HG03175 (cell line): ENCODE measurements around the gene ZNF804B.
A peak's percentile ranks its signal among the peaks of the same experiment; 100 is the strongest.

Source experiments
- ATAC-seq: cut with Tn5 transposase; IDR thresholded peaks from one replicate; pipeline ENCODE4 v1.9.1; 2021; ENCODE audit warnings: mild to moderate bottlenecking, moderate library complexity; ENCODE audit not compliant: unreplicated experiment

Gene ZNF804B

GRCh38 chr7:88835147-88835728 is 75.7 kb downstream of the ZNF804B start:
- peak; percentile 99 for ATAC-seq

DNA sequence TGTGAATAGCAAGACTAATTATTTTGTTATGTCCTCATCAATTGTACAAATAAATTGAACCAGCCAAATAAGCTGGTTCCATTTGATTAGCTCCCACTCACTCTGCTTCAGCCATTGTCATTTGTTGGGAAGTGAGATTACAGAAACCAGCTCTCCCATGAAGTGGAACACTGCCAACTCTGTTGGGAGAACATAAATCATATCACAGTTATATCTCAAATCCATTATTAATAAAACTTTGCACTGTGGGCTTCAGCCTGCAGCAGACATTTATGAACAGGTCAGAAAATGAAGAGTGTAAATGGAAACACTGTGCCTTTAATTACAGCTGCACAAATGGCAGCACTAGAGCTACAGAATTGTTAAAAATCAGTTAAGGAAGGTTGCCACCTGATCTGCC is 82.7 kb downstream of the ZNF804B start:
- no peak for ATAC-seq

- no peak for ATAC-seq
These were observed 85.6 kb downstream of the ZNF804B start for GRCh38 chr7:88845091-88845490.

DNA sequence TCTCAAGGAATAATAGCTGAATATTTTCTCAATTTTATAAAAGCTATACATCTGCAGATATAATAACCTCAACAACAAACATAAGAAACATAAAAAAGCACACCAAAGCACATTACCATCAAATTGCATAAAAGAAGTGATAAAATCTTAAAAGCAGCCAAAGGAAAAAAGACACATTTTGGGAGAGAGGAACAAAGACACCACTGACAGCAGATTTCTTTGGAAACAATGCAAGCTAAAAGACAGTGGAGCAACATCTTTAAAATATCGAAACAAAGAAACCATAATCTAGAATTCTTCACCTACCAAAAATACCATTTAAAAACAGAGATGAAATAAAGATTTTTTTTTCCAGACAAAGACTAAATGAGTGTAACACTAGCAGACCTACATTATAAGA is 91.7 kb downstream of the ZNF804B start:
- no peak for ATAC-seq

DNA sequence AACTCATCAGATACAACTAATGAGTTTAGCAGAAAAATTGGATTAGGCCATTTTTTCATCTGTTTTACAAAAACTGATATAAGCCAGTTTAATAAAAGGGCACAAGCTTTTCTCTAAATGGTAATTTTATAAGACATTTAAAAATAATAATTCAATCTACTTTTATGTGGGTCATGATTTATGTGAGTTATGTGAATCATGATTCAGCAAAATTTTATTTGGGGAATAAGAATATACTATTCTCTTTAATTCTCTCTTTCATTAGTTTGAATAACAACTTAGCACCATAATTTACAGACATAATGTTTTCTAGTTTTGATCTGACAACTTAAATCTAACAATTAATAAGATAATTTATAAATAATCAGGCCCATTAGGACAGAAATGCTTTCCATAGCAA is 99.8 kb downstream of the ZNF804B start:
- no peak for ATAC-seq

DNA sequence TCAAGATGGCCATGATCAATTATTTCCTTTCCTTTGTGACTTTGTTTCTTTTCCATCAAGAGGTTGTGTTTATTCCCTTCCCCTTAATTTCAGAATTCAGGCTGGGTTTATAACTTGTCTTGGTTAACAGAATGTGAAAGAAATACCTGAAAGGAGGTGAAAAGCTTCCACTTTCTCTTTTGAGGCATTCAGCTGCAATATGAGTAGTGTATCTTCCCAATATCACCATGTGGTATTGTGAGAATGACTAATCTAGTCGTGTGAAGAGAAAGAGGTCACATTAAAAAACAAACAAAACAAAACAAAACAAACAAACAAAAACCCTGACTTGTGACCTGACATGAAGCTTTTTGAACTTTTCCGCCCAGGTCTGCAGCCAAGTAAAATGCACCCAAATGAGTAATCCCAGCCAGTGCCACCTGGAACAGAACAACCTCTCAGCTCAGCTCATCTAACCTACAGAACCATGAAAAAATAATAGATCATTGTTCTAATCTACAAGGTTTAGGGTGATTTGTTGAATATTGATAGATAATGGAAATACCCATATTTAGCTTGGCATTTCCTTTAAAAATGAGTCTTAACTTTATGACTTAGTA is 106.9 kb downstream of the ZNF804B start:
- peak; percentile 49 for ATAC-seq

DNA sequence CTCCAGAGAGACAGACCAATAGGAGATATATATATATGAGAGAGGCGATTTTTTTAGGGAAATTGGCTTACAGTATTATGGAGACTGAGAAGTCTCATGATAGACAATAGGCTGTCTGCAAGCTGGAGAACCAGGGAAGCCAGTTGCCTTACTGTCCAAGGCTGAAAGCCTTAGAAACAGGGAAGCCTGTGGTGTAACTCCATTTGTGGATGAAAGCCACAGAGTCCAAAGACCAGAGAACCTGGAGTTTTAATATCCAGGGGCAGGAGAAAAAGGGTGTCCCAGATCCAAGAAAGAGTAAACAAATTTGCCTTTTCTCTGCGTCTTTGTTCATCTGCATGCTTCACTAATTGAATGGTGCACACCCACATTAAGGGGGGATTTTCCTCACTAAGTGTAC is 107.7 kb downstream of the ZNF804B start:
- no peak for ATAC-seq

- no peak for ATAC-seq
These were observed 109.0 kb downstream of the ZNF804B start for GRCh38 chr7:88868456-88868855.

DNA sequence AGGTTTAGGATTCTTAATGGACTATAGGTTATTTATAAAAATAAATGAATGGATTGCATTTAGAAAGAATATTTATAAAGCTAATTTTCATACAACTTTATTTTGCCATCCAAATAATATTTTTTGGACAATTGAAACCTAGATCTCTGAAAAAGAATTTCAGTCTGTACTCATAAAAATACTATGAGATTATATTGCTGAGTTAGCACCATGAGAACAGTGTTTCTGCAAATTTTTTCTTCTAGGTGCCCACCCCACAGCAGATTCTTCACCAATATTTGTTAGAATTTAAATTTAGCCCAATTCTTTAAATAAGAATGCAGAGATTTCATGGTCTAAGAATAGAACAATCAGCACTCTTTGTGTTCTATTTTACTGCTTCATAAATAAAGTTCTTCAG is 121.6 kb downstream of the ZNF804B start:
- ATAC-seq, result no peak

GRCh38 chr7:88885131-88885530 is 125.6 kb downstream of the ZNF804B start:
- no peak for ATAC-seq

DNA sequence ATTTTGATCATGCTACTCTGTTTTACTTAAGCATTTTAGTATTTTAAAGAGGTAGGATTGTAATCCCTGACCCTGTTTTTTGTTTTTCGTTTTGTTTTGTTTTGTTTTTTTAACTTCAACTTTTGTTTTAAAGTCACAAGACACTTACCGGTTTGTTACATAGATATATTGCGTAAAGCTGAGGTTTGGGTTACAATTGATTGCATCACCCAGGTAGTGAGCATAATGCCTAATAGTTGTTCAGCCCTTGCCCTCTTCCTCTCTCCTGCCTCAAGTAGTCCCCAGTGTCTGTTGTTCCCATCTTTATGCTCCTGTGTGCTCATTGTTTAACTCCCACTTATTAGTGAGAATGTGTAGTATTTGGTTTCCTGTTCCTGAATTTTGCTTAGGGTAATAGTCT is 129.2 kb downstream of the ZNF804B start:
- ATAC-seq, result no peak

- no peak for ATAC-seq
These were observed 151.0 kb downstream of the ZNF804B start for GRCh38 chr7:88910516-88910915.

DNA sequence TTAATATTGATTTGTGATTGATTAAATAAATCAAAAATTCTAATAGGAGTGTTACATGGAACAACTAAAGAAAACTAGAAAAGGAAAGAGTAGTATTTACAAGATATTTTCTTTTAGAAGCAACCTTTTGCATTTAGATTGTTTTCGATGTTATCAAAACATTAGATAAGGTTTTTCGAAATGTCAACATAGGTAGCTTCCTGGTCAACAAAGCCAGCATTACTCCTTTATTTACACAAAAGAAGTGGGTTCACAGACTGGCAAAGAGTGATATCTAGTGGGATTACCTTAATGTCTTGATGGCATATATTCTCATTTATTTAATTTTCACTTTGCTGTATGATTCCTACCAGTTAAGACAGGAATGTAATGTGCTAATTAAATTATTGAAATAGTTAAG is 153.4 kb downstream of the ZNF804B start:
- no peak for ATAC-seq

DNA sequence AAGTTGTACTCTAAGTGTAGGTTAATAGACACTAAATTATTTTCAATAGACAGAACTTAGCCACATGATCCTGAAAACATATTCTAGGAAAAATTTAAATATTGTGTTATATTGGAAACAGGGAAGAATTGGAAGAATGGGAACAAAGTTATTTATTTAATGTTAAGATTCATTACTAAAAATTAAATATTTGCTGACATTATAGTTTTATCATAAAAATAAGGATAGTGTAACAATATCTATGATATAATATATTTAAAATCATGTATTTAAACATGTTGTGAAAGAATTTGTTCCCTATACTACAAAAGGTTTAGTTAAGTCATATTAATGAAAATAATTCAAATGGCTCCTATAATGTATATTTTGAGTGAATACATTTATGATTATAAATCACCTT is 156.1 kb downstream of the ZNF804B start:
- ATAC-seq, result no peak

DNA sequence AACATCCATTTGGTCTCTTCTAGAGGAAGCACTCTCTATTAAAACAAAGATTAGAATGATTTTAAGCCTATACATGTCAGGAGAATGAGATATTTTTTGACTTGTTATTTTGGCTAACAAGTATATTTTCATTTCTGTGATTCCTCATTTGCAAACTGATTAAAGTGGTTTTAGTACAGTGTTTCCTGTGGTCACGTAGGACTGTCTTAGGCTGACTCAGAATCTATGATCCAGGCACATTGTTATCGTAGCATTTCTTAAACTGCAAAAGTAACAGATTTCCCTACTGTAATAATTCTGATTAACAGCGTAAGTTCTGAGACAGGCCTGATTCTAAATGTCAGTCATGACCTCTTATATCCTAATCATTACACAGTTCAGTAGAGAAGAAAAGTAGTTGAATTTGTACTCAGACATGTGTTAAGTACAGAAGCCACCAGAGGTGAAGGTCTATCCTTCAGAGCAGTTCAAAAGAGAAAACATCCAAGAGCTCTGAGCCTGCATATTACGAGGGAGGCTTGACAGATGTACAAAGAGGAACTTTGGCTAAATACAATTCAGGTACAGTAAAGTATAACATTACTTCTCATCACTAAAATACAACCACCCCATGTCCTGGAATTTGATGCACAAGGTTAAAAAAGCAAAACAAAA is 160.1 kb downstream of the ZNF804B start:
- ATAC-seq, result no peak

GRCh38 chr7:88922944-88923343 is 163.4 kb downstream of the ZNF804B start:
- no peak for ATAC-seq

DNA sequence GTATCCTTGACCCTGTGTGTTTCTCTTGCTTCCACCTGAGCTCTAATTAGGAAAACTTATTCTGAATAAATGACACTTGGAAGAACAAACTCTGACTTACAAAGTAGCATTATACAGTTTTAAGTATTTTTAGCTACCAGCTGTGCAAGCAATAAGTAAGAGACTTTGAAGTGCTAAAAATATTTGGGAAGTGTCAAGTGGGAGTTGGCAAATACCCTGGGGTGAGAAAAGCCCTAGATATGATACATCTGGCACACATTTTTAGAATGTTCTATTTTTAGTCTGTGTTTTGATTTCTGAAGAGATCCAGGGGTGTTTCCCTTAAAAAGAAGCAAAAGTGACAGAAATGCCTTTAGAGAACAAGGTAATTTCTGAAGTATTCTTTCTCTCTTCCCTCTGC is 168.8 kb downstream of the ZNF804B start:
- no peak for ATAC-seq

DNA sequence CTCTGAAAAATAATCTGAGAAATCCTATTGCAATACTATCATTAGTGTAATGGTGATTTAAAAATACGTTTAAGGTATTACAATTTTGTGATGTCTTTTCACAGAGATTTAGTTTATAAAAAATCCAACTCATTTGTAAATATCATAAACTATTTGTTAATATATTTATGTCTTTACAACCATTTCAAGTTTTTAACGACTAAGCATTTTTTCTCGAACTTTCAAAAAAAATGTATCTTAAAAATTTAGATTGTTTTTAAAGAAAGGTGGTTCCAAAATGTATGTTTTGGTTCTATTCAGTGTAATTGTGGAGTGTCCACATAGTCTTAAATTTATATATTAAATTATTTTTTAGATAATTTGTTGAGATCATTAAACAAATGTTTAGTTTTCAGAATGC is 170.2 kb downstream of the ZNF804B start:
- ATAC-seq, result no peak

GRCh38 chr7:88933285-88933684 is 173.8 kb downstream of the ZNF804B start:
- ATAC-seq, result no peak

DNA sequence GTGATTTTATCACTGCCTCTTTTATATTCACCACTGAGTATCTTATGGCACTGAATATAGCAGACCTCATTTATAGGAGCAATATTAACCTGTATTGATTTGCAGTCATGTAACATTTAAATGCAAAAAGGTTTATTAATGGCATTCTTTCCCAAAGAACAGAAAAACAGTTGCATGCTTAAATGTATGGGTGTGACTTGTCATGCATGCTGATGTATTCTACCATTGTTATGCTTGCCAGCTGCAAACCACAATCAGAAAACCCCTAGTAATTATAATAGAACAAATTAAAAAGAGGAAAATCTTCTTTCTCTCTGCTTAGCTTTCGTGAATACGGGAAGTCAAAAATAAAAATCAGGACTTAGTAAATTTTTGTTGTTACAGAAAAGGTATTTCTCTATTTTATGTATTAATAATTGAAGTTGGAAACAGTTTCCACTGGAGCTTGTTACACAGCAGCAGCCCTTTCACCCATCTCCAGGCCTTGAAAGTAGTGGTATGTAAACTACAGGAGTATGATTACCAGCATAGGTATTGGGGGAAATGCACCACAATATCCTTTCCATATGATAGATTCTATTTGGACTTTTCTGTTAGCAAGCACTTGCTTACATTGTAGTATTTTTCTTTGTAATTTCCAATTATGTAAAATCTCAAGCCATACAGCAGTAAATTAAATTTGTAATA is 183.5 kb downstream of the ZNF804B start:
- no peak for ATAC-seq

GRCh38 chr7:88951826-88952225 is 192.3 kb downstream of the ZNF804B start:
- no peak for ATAC-seq

DNA sequence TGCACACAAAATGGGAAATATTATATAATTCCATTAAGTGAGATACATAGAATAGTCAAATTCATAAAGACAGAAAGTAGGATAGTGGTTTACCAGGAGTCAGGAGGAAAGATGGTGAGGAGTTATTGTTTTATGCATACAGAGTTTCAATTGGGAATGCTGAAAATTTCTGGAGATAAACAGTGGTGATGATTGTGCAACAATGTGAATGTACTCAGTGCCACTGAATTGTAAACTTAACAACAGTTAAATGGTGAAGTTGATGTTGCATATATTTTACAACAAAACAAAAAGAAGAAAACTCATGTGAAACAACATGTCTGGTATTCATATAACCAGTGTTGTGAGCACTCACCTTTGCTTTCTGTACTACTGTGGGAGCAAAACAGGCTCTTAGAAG is 204.9 kb downstream of the ZNF804B start:
- ATAC-seq, result no peak
